Calu3 (cell line): ENCODE data around the gene TMEM98. TPM values are rescaled to one million over a fixed set of nuclear protein-coding genes. Genes with fewer than 3 reads are reported as not detected.
"Not testable (repeated sequence)": the region's sequence is repeated elsewhere in the genome, so short reads cannot be mapped to it uniquely, and the experiment has no call there.

ENCODE experiments used
- BruUV-seq: library from RNA; stranded (reverse); fragments of 400-500 nt; replicated peaks from 2 replicates; lab custom pipeline; 2021; lab: Mats Ljungman, UMichigan
- CTCF ChIA-PET: fragments of 300-600 bp; sonication (Branson Sonifier 250); formaldehyde crosslinking; loops from one replicate; lab custom pipeline; 2022; ENCODE audit warnings: antibody characterized with exemption; lab: Charles Lee
- DNase-seq: peaks from one replicate; pipeline ENCODE4 v3.0.0; 2022
- H3K27ac Mint-ChIP-seq: one replicate; pipeline ENCODE4 v1.8.0; 2022; ENCODE audit warnings: mixed read lengths; ENCODE audit not compliant: unreplicated experiment
- H3K27me3 Mint-ChIP-seq: one replicate; pipeline ENCODE4 v1.8.0; 2022; ENCODE audit warnings: mixed read lengths; ENCODE audit not compliant: unreplicated experiment
- H3K36me3 Mint-ChIP-seq: one replicate; pipeline ENCODE4 v1.8.0; 2022; ENCODE audit warnings: mild to moderate bottlenecking, moderate library complexity, mixed read lengths; ENCODE audit not compliant: insufficient read depth, unreplicated experiment
- H3K4me1 Mint-ChIP-seq: one replicate; pipeline ENCODE4 v1.8.0; 2022; ENCODE audit warnings: mild to moderate bottlenecking, low read depth, mixed read lengths; ENCODE audit not compliant: unreplicated experiment
- H3K4me3 Mint-ChIP-seq: one replicate; pipeline ENCODE4 v1.8.0; 2022; ENCODE audit warnings: mild to moderate bottlenecking, low read depth, moderate library complexity, mixed read lengths; ENCODE audit not compliant: unreplicated experiment
- H3K9me3 Mint-ChIP-seq: one replicate; pipeline ENCODE4 v1.8.0; 2022; ENCODE audit warnings: low read depth, mixed read lengths; ENCODE audit not compliant: unreplicated experiment
- CTCF ChIP-seq: fragments of 200-600 bp; IDR thresholded peaks from one replicate; pipeline ENCODE4 v1.8.0; 2022; ENCODE audit warnings: antibody characterized with exemption; ENCODE audit not compliant: unreplicated experiment
- intact Hi-C: fragments of 100-400 bp; cut with micrococcal nuclease; formaldehyde crosslinking; loops from one replicate; pipeline ENCODE4 v1.10.0; 2022; ENCODE audit not compliant: unreplicated experiment
- total RNA-seq: library from RNA; stranded (reverse); gene quantifications from 2 replicates; pipeline ENCODE4 v1.2.3, GENCODE V29; 2022

The TMEM98 gene
- total RNA-seq, 1 experiment from 2014 or later = 2.1 TPM

GRCh38 chr17:32880671-32881453, 47.1 kb upstream of the TMEM98 start:
- TF ChIP-seq CTCF = no peak
- Mint-ChIP-seq H3K9me3 (no peaks in the 10 kb centered on the region), H3K4me3 (no peak overlapping the region), H3K27ac (no peak overlapping the region), H3K4me1 (no peaks in the 10 kb centered on the region), H3K27me3 (no peaks in the 10 kb centered on the region), H3K36me3 (peaks cover 16% of the 10 kb centered on the region)
- no peak for DNase-seq
- CTCF ChIA-PET = no interaction called here
- BruUV-seq = no TSS peak
- intact Hi-C loops = no loop called here

- CTCF ChIA-PET = no interaction called here
- H3K4me1 Mint-ChIP-seq = no peaks in the 10 kb centered on the region
- H3K27ac Mint-ChIP-seq = no peak overlapping the region
- BruUV-seq = no TSS peak
- H3K9me3 Mint-ChIP-seq = no peaks in the 10 kb centered on the region
- H3K4me3 Mint-ChIP-seq = no peak overlapping the region
- H3K36me3 Mint-ChIP-seq = peaks cover 6% of the 10 kb centered on the region
- intact Hi-C loops = no loop called here
- DNase-seq = no peak
- no peak for TF ChIP-seq CTCF
- no peaks in the 10 kb centered on the region for H3K27me3 Mint-ChIP-seq
Observed at GRCh38 chr17:32882029-32882428, 45.9 kb upstream of the TMEM98 start.

GRCh38 chr17:32882734-32883133, 45.2 kb upstream of the TMEM98 start:
- CTCF ChIA-PET = no interaction called here
- H3K27ac Mint-ChIP-seq = no peak overlapping the region
- no peak overlapping the region for H3K4me3 Mint-ChIP-seq
- no peak for DNase-seq
- H3K36me3 Mint-ChIP-seq = no peaks in the 10 kb centered on the region
- no peaks in the 10 kb centered on the region for H3K4me1 Mint-ChIP-seq
- intact Hi-C loops = no loop called here
- H3K27me3 Mint-ChIP-seq = no peaks in the 10 kb centered on the region
- TF ChIP-seq CTCF = no peak
- no TSS peak for BruUV-seq
- no peaks in the 10 kb centered on the region for H3K9me3 Mint-ChIP-seq

GRCh38 chr17:32886951-32887350, 41.0 kb upstream of the TMEM98 start:
- H3K4me1 Mint-ChIP-seq, intact Hi-C loops, H3K9me3 Mint-ChIP-seq, BruUV-seq, H3K27ac Mint-ChIP-seq, DNase-seq, H3K4me3 Mint-ChIP-seq, H3K36me3 Mint-ChIP-seq, H3K27me3 Mint-ChIP-seq: not testable (repeated sequence)
- CTCF ChIA-PET = interaction anchor here (1.2 kb wide), 1 partner anchor 50 kb away, joined by 3 read pairs; no protein-coding TSS in a partner anchor

- H3K4me1 Mint-ChIP-seq, H3K27me3 Mint-ChIP-seq, H3K4me3 Mint-ChIP-seq, intact Hi-C loops, H3K36me3 Mint-ChIP-seq, H3K9me3 Mint-ChIP-seq, H3K27ac Mint-ChIP-seq, CTCF ChIA-PET, BruUV-seq, DNase-seq: not testable (repeated sequence)
Observed at GRCh38 chr17:32887410-32887809, 40.5 kb upstream of the TMEM98 start.
